ENCODE data around the gene ACAA1. TPM values are rescaled to one million over a fixed set of nuclear protein-coding genes. Genes with fewer than 3 reads are reported as not detected.

The ACAA1 gene
- total and polyA plus RNA-seq, 2 of the 13 experiments (the other 11 are each of a cell fraction or from before 2014, with no cell fraction given), result 60.8 to 188 TPM

DNA sequence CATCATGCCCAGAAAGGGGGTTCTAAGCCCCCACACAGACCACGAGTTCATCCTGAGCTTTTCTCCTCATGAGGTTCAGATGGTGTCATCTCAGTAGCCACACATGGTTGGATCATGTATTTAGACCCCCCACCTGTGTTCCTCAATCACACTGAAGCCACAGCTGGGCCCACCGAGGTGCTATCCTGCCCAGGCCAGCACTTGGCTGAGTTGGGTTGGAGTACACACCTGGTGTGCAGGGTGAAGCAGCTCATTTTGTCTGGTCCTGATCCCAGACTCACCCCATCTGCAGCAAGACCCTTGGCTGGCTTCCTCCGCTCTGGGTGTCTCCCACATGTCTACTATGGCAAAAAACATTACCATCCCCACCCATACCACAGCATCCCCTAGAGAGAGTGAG is 41.9 kb downstream of the ACAA1 start:
- intact Hi-C loops (cut with micrococcal nuclease; ENCODE audit: unreplicated experiment), result no loop called here
- no peak for ATAC-seq
- H3K9ac ChIP-seq (ENCODE audit: insufficient read depth, low read depth, low read length), result no peak overlapping the region

DNA sequence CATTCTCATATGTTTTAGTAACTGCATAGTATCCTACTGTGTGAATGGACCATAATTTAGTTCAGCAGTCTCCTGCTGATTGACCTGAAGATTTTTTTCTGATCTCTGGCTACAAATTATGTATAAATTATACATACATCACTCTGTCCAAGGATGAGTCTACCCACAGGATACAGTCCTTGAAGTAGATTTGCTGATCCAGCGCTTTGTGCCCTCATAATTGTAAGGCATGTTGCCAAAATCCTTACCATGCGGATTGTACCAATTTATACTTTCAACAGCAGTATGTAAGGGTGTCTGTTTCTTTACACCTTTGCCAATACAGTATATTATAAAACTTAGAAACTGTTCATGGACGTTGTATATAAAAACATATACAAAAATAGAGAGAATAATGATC is 46.5 kb downstream of the ACAA1 start:
- Histone ChIP-seq H3K9me3 (ENCODE audit: low read length) (no peaks in the 10 kb centered on the region), H3K4me2 (ENCODE audit: low read depth, low read length) (no peak overlapping the region), H3K9ac (ENCODE audit: insufficient read depth, low read depth, low read length) (no peak overlapping the region), H4K20me1 (ENCODE audit: insufficient read depth, low read length) (no peaks in the 10 kb centered on the region), H3K36me3 (replicated peaks in 1 of 2; ENCODE audit: control insufficient read depth in 1 of 2, insufficient read depth in 2 of 2, low read length in 2 of 2) (no peaks in the 10 kb centered on the region), H3K4me1 (ENCODE audit: insufficient read depth, low read length) (no peaks in the 10 kb centered on the region), H3K4me3 (replicated peaks in 1 of 3; ENCODE audit: insufficient read depth in 1 of 3, low read depth in 2 of 3, low read length in 3 of 3) (no peak overlapping the region), H3K27me3 (ENCODE audit: control insufficient read depth in 1 of 2, insufficient read depth in 2 of 2, low read length in 2 of 2) (peaks cover 2 to 36% of the 10 kb centered on the region in 2 experiments), H2AFZ (ENCODE audit: low read length) (no peak overlapping the region), H3K27ac (ENCODE audit: extremely low read length, insufficient read depth, low read length) (no peak overlapping the region), H3K79me2 (ENCODE audit: insufficient read depth, low read length) (no peaks in the 10 kb centered on the region)
- 25% methylated on average over 3 of the region's 3 CpGs for WGBS (ENCODE audit: low lambda C conversion rate)
- TF ChIP-seq ZNF781 (CRISPR knock-in tag; IDR thresholded peaks at IDR 0.05; ENCODE audit: borderline replicate concordance, not compliant biosample characterization) (no peak), MAFF (IDR thresholded peaks at IDR 0.05; ENCODE audit: low read depth, low read length) (peak; percentile 72), MAFK (conservative IDR thresholded peaks at IDR 0.05 in 1 of 2, IDR thresholded peaks at IDR 0.05 in 1 of 2; ENCODE audit: low read length in 2 of 2) (peak; percentile 63 to 85), KLF6 (CRISPR knock-in tag; IDR thresholded peaks at IDR 0.05) (no peak), ZBTB42 (CRISPR knock-in tag; IDR thresholded peaks at IDR 0.05) (no peak)
- TF ChIP-seq, protein P1, sequence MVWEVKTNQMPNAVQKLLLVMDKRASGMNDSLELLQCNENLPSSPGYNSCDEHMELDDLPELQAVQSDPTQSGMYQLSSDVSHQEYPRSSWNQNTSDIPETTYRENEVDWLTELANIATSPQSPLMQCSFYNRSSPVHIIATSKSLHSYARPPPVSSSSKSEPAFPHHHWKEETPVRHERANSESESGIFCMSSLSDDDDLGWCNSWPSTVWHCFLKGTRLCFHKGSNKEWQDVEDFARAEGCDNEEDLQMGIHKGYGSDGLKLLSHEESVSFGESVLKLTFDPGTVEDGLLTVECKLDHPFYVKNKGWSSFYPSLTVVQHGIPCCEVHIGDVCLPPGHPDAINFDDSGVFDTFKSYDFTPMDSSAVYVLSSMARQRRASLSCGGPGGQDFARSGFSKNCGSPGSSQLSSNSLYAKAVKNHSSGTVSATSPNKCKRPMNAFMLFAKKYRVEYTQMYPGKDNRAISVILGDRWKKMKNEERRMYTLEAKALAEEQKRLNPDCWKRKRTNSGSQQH (CRISPR knock-in tag; IDR thresholded peaks at IDR 0.05; ENCODE audit: low read depth), result no peak
- TF ChIP-seq, protein P2, sequence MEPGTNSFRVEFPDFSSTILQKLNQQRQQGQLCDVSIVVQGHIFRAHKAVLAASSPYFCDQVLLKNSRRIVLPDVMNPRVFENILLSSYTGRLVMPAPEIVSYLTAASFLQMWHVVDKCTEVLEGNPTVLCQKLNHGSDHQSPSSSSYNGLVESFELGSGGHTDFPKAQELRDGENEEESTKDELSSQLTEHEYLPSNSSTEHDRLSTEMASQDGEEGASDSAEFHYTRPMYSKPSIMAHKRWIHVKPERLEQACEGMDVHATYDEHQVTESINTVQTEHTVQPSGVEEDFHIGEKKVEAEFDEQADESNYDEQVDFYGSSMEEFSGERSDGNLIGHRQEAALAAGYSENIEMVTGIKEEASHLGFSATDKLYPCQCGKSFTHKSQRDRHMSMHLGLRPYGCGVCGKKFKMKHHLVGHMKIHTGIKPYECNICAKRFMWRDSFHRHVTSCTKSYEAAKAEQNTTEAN (CRISPR knock-in tag; conservative IDR thresholded peaks at IDR 0.05), result no peak
- no TSS peak for BruUV-seq (replicated peaks)
- no peak for FAIRE-seq
- ATAC-seq, result no peak
- no peak for DNase-seq (ENCODE audit: low spot score)
- in situ Hi-C loops (cut with HindIII; ENCODE audit: extremely low pct_ligation_motif_present, low pct_unique_long_range_greater_than_20kb) (no loop called here), intact Hi-C loops (cut with micrococcal nuclease; ENCODE audit: unreplicated experiment) (no loop called here)
- POLR2A ChIA-PET, result no interaction called here
- CTCF ChIA-PET (ENCODE audit: low intra/inter-chr PET ratio, low total read pairs), result no interaction called here

More for the DNA sequence above, 41.9 kb downstream of the ACAA1 start:
- no peaks in the 10 kb centered on the region for H3K79me2 ChIP-seq (ENCODE audit: insufficient read depth, low read length)
- no TSS peak for BruUV-seq (replicated peaks)
- in situ Hi-C loops (cut with HindIII; ENCODE audit: extremely low pct_ligation_motif_present, low pct_unique_long_range_greater_than_20kb), result no loop called here
- DNase-seq (ENCODE audit: low spot score) (no peak), FAIRE-seq (no peak)
- no peaks in the 10 kb centered on the region for H3K4me1 ChIP-seq (ENCODE audit: insufficient read depth, low read length)
- CTCF ChIA-PET (ENCODE audit: low intra/inter-chr PET ratio, low total read pairs), result no interaction called here
- H3K27me3 ChIP-seq (ENCODE audit: control insufficient read depth in 1 of 2, insufficient read depth in 2 of 2, low read length in 2 of 2), result peaks cover 9 to 79% of the 10 kb centered on the region in 2 experiments
- TF ChIP-seq POLR2A (IDR thresholded peaks at IDR 0.05; ENCODE audit: insufficient read depth in 1 of 2, low read depth in 2 of 2, low read length in 2 of 2) (no peak), ARID2 (CRISPR knock-in tag; IDR thresholded peaks at IDR 0.05; ENCODE audit: borderline replicate concordance) (no peak), NFIB (CRISPR knock-in tag; IDR thresholded peaks at IDR 0.05; ENCODE audit: borderline replicate concordance) (no peak), ZNF652 (CRISPR knock-in tag; IDR thresholded peaks at IDR 0.05; ENCODE audit: borderline replicate concordance, low read depth) (no peak)
- TF ChIP-seq, protein P3, sequence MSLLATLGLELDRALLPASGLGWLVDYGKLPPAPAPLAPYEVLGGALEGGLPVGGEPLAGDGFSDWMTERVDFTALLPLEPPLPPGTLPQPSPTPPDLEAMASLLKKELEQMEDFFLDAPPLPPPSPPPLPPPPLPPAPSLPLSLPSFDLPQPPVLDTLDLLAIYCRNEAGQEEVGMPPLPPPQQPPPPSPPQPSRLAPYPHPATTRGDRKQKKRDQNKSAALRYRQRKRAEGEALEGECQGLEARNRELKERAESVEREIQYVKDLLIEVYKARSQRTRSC (CRISPR knock-in tag; IDR thresholded peaks at IDR 0.05; ENCODE audit: low read depth), result no peak
- no peak overlapping the region for H2AFZ ChIP-seq (ENCODE audit: low read length)
- no peaks in the 10 kb centered on the region for H4K20me1 ChIP-seq (ENCODE audit: insufficient read depth, low read length)
- POLR2A ChIA-PET, result no interaction called here
- H3K4me3 ChIP-seq (replicated peaks in 1 of 3; ENCODE audit: insufficient read depth in 1 of 3, low read depth in 2 of 3, low read length in 3 of 3), result no peak overlapping the region
- no peaks in the 10 kb centered on the region for H3K36me3 ChIP-seq (replicated peaks in 1 of 2; ENCODE audit: control insufficient read depth in 1 of 2, insufficient read depth in 2 of 2, low read length in 2 of 2)
- H3K4me2 ChIP-seq (ENCODE audit: low read depth, low read length), result no peak overlapping the region
- no peaks in the 10 kb centered on the region for H3K9me3 ChIP-seq (ENCODE audit: low read length)
- 25% methylated on average over 2 of the region's 3 CpGs for WGBS (ENCODE audit: low lambda C conversion rate)
- H3K27ac ChIP-seq (ENCODE audit: extremely low read length, insufficient read depth, low read length), result no peak overlapping the region
